HL-60 (cell line): ENCODE data around the gene H2AZ1.

Source experiments
- DNase-seq, 2 experiments: peaks; one replicate each; pipeline ENCODE4 v3.0.0-alpha.2; 2010 to 2020; ENCODE audit warnings: low read depth in 1 of 2, low spot score in 1 of 2
- H3K27ac ChIP-seq: fragments of 250-450 bp; sonication (Bioruptor Pico); replicated peaks from 2 replicates; pipeline ENCODE4 v1.5.1; 2020; ENCODE audit warnings: mild to moderate bottlenecking, moderate library complexity
- H3K27me3 ChIP-seq: fragments of 250-450 bp; sonication (Bioruptor Pico); 2 replicates; pipeline ENCODE4 v1.5.1; 2021; ENCODE audit warnings: mild to moderate bottlenecking, moderate library complexity; ENCODE audit not compliant: insufficient read depth, poor library complexity, severe bottlenecking
- H3K4me3 ChIP-seq: replicated peaks from 2 replicates; pipeline ENCODE4 v1.5.1; 2011; ENCODE audit warnings: mild to moderate bottlenecking, control low read depth, low read length; ENCODE audit not compliant: insufficient read depth
- CTCF ChIP-seq: IDR thresholded peaks from one replicate; pipeline ENCODE4 v1.5.1; 2011; ENCODE audit warnings: low read length, control low read depth, inconsistent platforms; ENCODE audit not compliant: insufficient read depth
- GABPA ChIP-seq: IDR thresholded peaks from 2 replicates; pipeline ENCODE4 v1.6.1; 2012; ENCODE audit warnings: low read depth
- POLR2AphosphoS5 ChIP-seq: IDR thresholded peaks from 2 replicates; pipeline ENCODE4 v1.6.1; 2012; ENCODE audit warnings: low read depth
- REST ChIP-seq: IDR thresholded peaks from 2 replicates; pipeline ENCODE4 v1.6.1; 2012; ENCODE audit warnings: low read depth; ENCODE audit not compliant: insufficient replicate concordance
- SPI1 ChIP-seq: IDR thresholded peaks from 2 replicates; pipeline ENCODE4 v1.6.1; 2012; ENCODE audit warnings: low read depth, mild to moderate bottlenecking, borderline replicate concordance

H2AZ1 gene

GRCh38 chr4:99979872-99980271, 29.8 kb upstream of the H2AZ1 start:
- TF ChIP-seq CTCF, result no peak
- no peak for TF ChIP-seq GABPA
- TF ChIP-seq SPI1, result no peak
- no peak for TF ChIP-seq POLR2AphosphoS5
- TF ChIP-seq REST, result no peak
- H3K4me3 ChIP-seq, result no peak overlapping the region
- no peak overlapping the region for H3K27ac ChIP-seq
- DNase-seq, result no peak
- no peaks in the 10 kb centered on the region for H3K27me3 ChIP-seq

GRCh38 chr4:99971453-99972111, 21.5 kb upstream of the H2AZ1 start:
- Histone ChIP-seq H3K4me3 (no peak overlapping the region), H3K27ac (no peak overlapping the region), H3K27me3 (no peaks in the 10 kb centered on the region)
- no peak for DNase-seq
- TF ChIP-seq POLR2AphosphoS5, result no peak
- no peak for TF ChIP-seq GABPA
- no peak for TF ChIP-seq SPI1

GRCh38 chr4:99968330-99968729, 18.3 kb upstream of the H2AZ1 start:
- Histone ChIP-seq H3K4me3 (no peak overlapping the region), H3K27me3 (no peaks in the 10 kb centered on the region), H3K27ac (no peak overlapping the region)
- no peak for TF ChIP-seq CTCF
- no peak for TF ChIP-seq SPI1
- TF ChIP-seq GABPA, result no peak
- no peak for TF ChIP-seq REST
- no peak for TF ChIP-seq POLR2AphosphoS5
- DNase-seq, result no peak

- no peak overlapping the region for H3K27ac ChIP-seq
- no peak for TF ChIP-seq CTCF
- no peak for TF ChIP-seq GABPA
- no peak for TF ChIP-seq POLR2AphosphoS5
- no peak for TF ChIP-seq SPI1
- TF ChIP-seq REST, result no peak
- no peaks in the 10 kb centered on the region for H3K27me3 ChIP-seq
- DNase-seq, result no peak
- H3K4me3 ChIP-seq, result no peak overlapping the region
Observed at GRCh38 chr4:99966692-99967091, 16.6 kb upstream of the H2AZ1 start.
